Measurements from ENCODE around the gene ESR1.

Gene ESR1

DNA sequence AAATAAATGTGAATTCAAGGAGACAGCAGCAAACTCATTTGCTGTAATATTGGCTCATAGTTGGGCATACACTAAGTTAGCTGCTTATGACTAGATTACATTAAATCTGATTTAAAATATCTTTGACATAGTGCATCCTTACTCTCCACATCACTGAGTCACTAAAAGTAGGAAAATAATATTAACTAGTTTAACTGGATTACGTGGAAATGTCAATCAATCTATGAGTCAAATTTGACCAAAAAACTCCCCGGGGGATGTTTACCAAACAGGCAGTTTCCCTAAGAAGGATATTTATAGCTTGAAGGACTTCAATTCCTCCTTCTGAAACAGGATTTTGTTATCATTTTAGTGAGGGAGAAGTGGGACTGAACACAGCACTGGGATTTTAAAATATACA, 366.5 kb downstream of the ESR1 start:
- no peak for DNase-seq (ENCODE audit: low spot score)

- no peak for DNase-seq (ENCODE audit: low spot score)
Measured at GRCh38 chr6:152176268-152176667, 368.8 kb downstream of the ESR1 start.
